Gastroesophageal sphincter (tissue), 4 donors: ENCODE results near the gene UBXN10. TPM values are rescaled to one million over a fixed set of nuclear protein-coding genes. Genes with fewer than 3 reads are reported as not detected.

Experiments used
- ATAC-seq: fragments of 150-250 bp; one replicate; pipeline ENCODE4 v1.9.1; 2016; ENCODE audit warnings: mild to moderate bottlenecking, moderate library complexity
- H3K27ac ChIP-seq, 4 donors: fragments of 200-600 bp; sonication (generic) in 3 of 4; 1 replicate in 3 of 4; 2 replicates in 1 of 4; pipeline ENCODE4 v1.5.1; 2016 to 2019
- H3K27me3 ChIP-seq: fragments of 200-600 bp; sonication (generic); one replicate; pipeline ENCODE4 v1.5.1; 2019
- H3K36me3 ChIP-seq, 2 donors: fragments of 200-600 bp; sonication (generic); one replicate each; pipeline ENCODE4 v1.5.1; 2019; ENCODE audit warnings: control low read depth in 1 of 2
- H3K4me1 ChIP-seq, 3 donors: fragments of 200-600 bp; sonication (generic); 1 replicate in 2 of 3; 2 replicates in 1 of 3; pipeline ENCODE4 v1.5.1; 2016 to 2019; ENCODE audit warnings: control low read depth in 2 of 3
- H3K4me3 ChIP-seq, 2 donors: fragments of 200-600 bp; sonication (generic); one replicate each; pipeline ENCODE4 v1.5.1; 2019; ENCODE audit warnings: mild to moderate bottlenecking in 1 of 2, moderate library complexity in 1 of 2
- H3K9me3 ChIP-seq, 3 donors: fragments of 200-600 bp; sonication (generic); one replicate each; pipeline ENCODE4 v1.5.1; 2017 to 2019; ENCODE audit warnings: control low read depth in 2 of 3
- CTCF ChIP-seq, 4 experiments: fragments of 200-600 bp in 2 of 4; fragments of 450-650 bp in 2 of 4; sonication (generic) in 1 of 4; IDR thresholded peaks; one replicate each; pipeline ENCODE4 v1.5.1; 2017 to 2019; ENCODE audit warnings: antibody characterized with exemption in 4 of 4, mild to moderate bottlenecking in 2 of 4, moderate library complexity in 2 of 4
- EP300 ChIP-seq: sonication (generic); formaldehyde crosslinking; IDR thresholded peaks from one replicate; pipeline ENCODE4 v1.6.1; 2017; ENCODE audit warnings: antibody characterized with exemption, mild to moderate bottlenecking
- POLR2A ChIP-seq, 2 donors: fragments of 450-650 bp; IDR thresholded peaks; one replicate each; pipeline ENCODE4 v1.6.1; 2017; ENCODE audit warnings: antibody characterized with exemption in 2 of 2, mild to moderate bottlenecking in 2 of 2, moderate library complexity in 1 of 2
- POLR2AphosphoS5 ChIP-seq: sonication (generic); formaldehyde crosslinking; IDR thresholded peaks from one replicate; pipeline ENCODE4 v1.6.1; 2017; ENCODE audit warnings: antibody characterized with exemption
- WGBS, 2 donors: methylation state at CpG; one replicate each; pipeline ENCODE4 v1.1.5; 2018; ENCODE audit warnings: low coverage in 1 of 2; 5-methylcytosine and 5-hydroxymethylcytosine counted together
- total RNA-seq, 4 donors: library from RNA; depleted of rRNA; stranded (reverse); fragments of >200 nt; gene quantifications; one replicate each; pipeline ENCODE4 v1.1.0, GENCODE V29; 2016

Gene UBXN10
- total RNA-seq, 4 donors from 2014 or later: 9.2 to 27.9 (median 18.8) TPM

DNA sequence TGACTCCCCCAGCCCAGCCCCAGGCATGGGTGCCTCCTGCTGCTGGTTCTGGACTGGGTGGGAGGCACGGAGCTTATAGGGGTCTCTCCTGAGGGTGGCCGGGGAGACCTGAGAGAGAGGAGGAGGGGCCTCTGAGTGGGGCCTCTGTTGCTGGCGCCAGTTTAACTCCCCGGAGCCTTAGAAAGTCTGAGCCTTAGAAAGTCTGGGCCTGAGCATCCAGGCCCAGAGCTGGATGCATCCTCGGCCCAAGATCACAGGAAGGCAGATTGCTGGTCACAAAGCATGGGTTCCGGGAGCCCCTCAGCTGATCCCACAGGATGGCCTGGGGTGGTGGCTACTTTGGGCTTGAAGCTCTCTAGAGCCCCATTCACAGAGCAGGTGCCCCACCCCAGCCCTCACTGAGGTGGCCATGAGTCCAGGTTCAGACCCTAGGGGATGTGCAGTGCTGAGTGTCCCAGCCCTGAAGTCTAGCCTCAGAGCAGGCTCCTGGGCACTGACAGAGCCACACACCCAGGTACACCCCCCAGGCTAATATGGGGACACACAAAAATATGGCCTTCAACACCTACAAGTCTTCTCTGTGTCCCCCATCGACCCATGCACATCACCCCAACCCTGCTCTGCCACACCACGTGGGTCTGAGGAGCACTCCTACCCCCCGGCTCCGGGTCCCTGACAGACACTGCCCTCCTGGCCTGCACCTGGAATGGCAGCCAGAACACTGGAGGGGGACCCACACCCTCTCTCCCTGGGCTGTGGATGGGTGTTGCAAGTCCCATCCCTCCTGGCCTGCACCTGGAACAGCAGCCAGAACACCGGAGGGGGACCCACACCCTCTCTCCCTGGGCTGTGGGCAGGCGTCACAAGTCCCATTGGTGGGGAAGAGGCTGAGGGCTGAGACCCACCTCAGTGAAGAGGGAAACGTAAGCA is 37.1 kb upstream of the UBXN10 start:
- ATAC-seq: no peak
- H3K4me3 ChIP-seq: no peak overlapping the region
- TF ChIP-seq CTCF (IDR thresholded peaks at IDR 0.05) (no peak), POLR2A (IDR thresholded peaks at IDR 0.05) (no peak), EP300 (no peak), POLR2AphosphoS5 (no peak)
- peaks cover 0 to 16% (median 10%) of the 10 kb centered on the region in 3 donors for H3K4me1 ChIP-seq
- no peaks in the 10 kb centered on the region for H3K27me3 ChIP-seq
- no peak overlapping the region for H3K27ac ChIP-seq
- 67 to 100% methylated on average over 1 of the region's 13 CpGs for WGBS, 2 donors
- H3K36me3 ChIP-seq: no peaks in the 10 kb centered on the region
- no peaks in the 10 kb centered on the region for H3K9me3 ChIP-seq

DNA sequence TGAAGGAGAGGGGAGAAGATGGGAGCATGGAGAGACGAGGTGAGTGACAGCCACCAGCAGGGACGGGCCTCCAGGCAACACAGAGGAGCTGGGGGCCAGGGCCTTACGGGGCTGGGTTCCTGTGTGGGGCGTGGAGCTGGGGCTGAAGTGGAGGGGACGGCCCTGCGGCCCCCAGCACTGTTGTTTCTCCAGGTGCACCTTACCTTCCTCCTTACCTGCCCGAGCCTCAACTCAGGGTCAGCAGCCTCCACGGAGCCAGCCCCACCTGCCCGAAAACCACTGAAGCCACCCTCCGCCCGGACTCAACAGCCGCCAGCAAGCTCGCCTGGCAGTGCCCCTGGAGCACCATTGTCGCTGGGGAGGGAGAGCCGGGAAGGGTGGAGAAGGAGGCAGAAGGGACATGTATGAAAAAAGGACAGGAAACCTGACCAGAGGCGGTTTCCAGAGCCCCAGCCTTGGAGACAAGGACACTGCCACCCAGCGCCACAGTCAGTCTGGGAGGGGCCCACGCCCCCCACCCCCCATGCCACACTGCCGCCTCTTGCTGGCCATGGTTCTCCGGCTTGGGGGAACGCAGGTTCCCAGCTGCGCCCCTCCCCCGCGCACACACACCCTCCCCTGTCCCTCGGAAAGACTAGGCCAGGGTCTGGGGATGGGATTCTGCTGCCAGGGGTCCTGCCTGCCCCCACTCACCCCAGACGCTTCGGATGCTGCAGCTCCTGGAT is 36.1 kb upstream of the UBXN10 start:
- TF ChIP-seq CTCF (IDR thresholded peaks at IDR 0.05) (no peak), EP300 (no peak), POLR2AphosphoS5 (no peak), POLR2A (IDR thresholded peaks at IDR 0.05) (no peak)
- Histone ChIP-seq H3K36me3 (no peaks in the 10 kb centered on the region), H3K27ac (no peak overlapping the region), H3K9me3 (no peaks in the 10 kb centered on the region), H3K4me1 (peaks cover 0 to 16% (median 10%) of the 10 kb centered on the region in 3 donors), H3K27me3 (no peaks in the 10 kb centered on the region), H3K4me3 (no peak overlapping the region)
- WGBS, 2 donors: 77 to 92% methylated on average over 6 to 8 of the region's 27 CpGs
- ATAC-seq: no peak

GRCh38 chr1:20150326-20150705 is 35.6 kb upstream of the UBXN10 start:
- peaks cover 0 to 16% (median 10%) of the 10 kb centered on the region in 3 donors for H3K4me1 ChIP-seq
- no peak for TF ChIP-seq POLR2AphosphoS5
- TF ChIP-seq POLR2A (IDR thresholded peaks at IDR 0.05): no peak
- TF ChIP-seq CTCF (IDR thresholded peaks at IDR 0.05): no peak
- TF ChIP-seq EP300: no peak
- H3K27me3 ChIP-seq: no peaks in the 10 kb centered on the region
- WGBS, 2 donors: 73 to 81% methylated on average over 3 to 4 of the region's 8 CpGs
- H3K9me3 ChIP-seq: no peaks in the 10 kb centered on the region
- no peak overlapping the region for H3K27ac ChIP-seq
- H3K4me3 ChIP-seq: no peak overlapping the region
- H3K36me3 ChIP-seq: no peaks in the 10 kb centered on the region
- no peak for ATAC-seq

DNA sequence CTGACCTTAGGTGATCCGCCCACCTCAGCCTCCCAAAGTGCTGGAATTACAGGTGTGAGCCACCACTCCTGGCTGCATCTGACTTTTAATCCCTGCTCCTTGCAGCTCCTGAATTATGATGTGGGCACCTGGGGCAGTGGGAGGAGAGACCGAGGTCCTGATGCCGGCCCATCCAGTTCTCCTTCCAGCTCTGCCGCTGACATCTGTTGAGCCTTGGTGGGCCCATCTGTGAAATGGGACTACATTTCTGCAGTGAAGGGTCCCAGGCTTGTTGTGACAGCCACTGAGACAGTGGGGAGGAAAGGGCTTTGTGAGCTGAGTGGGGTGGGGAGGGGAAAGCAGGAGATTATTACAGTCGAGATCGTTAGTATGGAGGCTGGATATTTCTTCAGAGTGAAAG is 34.9 kb upstream of the UBXN10 start:
- 60% methylated on average over 3 of the region's 6 CpGs; no CpG with 5 or more reads in 1 of the 2 donors for whole genome bisulfite sequencing, 2 donors
- no peak for ATAC-seq
- Histone ChIP-seq H3K27ac (no peak overlapping the region), H3K4me1 (peaks cover 0 to 16% (median 10%) of the 10 kb centered on the region in 3 donors), H3K27me3 (no peaks in the 10 kb centered on the region), H3K4me3 (no peak overlapping the region), H3K36me3 (no peaks in the 10 kb centered on the region), H3K9me3 (no peaks in the 10 kb centered on the region)
- TF ChIP-seq EP300 (no peak), POLR2AphosphoS5 (no peak), POLR2A (IDR thresholded peaks at IDR 0.05) (no peak), CTCF (IDR thresholded peaks at IDR 0.05) (no peak)
